ENCODE measurements around the gene CFAP92.

Gene CFAP92

DNA sequence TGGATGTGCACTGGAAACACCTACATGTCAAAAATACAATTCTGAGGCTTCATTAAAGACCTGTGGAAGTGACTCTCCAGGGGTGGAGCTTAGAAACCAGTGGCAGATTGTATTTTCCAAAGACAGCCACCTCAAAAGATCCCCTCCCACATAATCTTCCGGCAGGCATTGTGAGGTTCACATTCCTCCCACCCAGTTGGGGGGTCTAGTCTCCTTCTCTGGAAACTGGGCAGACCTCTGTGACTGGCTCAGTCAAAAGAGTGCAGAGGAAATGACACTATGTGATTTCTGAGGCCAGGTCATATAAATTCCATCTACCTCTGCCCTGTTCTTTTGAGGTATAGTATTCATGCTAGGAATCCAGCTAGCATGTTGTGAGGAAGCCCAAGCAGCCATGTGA is 1.9 kb upstream of the CFAP92 start (continued):
- TF ChIP-seq ZNF626 (tag by site-specific recombination; IDR thresholded peaks at IDR 0.05) (no peak), ZNF121 (tag by site-specific recombination; IDR thresholded peaks at IDR 0.05) (no peak), ZNF2 (tag by site-specific recombination; IDR thresholded peaks at IDR 0.05) (no peak), ZNF169 (tag by site-specific recombination; IDR thresholded peaks at IDR 0.05) (no peak), ZNF24 (tag by site-specific recombination; IDR thresholded peaks at IDR 0.05) (no peak), PRDM1 (tag by site-specific recombination; IDR thresholded peaks at IDR 0.05) (no peak), ZNF785 (tag by site-specific recombination; IDR thresholded peaks at IDR 0.05) (no peak), ZNF48 (tag by site-specific recombination; IDR thresholded peaks at IDR 0.05) (no peak)
- TF ChIP-seq, protein P1, sequence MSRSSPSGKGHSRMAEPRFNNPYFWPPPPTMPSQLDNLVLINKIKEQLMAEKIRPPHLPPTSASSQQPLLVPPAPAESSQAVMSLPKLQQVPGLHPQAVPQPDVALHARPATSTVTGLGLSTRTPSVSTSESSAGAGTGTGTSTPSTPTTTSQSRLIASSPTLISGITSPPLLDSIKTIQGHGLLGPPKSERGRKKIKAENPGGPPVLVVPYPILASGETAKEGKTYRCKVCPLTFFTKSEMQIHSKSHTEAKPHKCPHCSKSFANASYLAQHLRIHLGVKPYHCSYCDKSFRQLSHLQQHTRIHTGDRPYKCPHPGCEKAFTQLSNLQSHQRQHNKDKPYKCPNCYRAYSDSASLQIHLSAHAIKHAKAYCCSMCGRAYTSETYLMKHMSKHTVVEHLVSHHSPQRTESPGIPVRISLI (tag by site-specific recombination; IDR thresholded peaks at IDR 0.05) = no peak

DNA sequence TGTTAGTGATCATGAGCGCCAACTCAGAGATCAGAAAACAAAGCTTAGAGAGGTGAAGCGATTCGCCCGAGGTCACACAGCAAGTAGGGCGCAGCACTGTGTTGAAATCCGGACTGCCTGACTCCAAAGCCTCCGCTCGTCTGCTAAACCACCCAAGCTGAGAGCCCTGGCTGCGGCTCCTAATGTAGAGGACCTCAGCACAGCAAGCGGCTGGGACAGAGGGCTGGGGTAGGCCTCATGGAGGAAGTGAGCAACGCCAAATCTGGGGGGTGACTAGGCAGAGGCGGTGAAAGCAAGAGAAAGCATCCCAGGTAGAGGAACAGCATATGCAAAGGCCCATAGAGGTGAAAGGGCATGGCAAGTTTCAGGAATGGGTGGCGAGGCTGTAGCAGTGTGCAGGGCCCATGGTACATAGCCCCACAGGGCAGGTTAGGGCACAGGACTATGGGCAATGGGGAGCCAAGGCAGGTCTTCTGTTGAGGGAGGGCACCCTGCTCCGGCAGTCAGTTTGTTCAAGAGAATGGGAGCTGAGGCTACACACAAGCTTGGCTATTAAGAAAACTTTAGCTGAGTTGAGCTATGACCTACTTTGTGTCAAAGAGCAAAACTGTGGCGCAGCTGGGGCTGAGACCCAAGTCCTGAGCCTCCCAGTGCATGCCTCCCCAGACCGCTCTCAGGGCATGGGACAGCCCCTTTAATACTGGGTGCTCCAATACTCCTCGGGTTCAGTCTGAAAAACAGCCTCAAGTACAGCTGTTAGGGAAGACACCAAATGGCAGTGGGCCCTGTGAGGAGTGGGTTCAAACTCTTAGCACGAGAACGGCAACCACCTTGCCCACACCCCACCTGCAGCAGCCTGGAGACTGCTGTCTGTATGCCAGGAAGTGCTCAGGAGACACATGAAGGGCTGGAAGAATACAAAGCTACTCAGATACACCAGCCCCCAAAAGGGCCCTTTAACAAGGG is 988 bp upstream of the CFAP92 start:
- TF ChIP-seq ZNF623 (tag by site-specific recombination; IDR thresholded peaks at IDR 0.05) (peak; percentile 53), ZNF654 (tag by site-specific recombination; IDR thresholded peaks at IDR 0.05; ENCODE audit: low read depth) (no peak), EGR2 (tag by site-specific recombination; IDR thresholded peaks at IDR 0.05; ENCODE audit: low read depth) (no peak)
- POLR2A ChIA-PET = no interaction called here
- no peak overlapping the region for H3K4me3 ChIP-seq (ENCODE audit: low read depth, low read length)
- H3K4me1 ChIP-seq (ENCODE audit: control insufficient read depth, insufficient read depth, low read length) = no peaks in the 10 kb centered on the region
- H3K9me3 ChIP-seq (ENCODE audit: control insufficient read depth, insufficient read depth, low read depth, low read length) = no peaks in the 10 kb centered on the region
- CTCF ChIA-PET = interaction anchor here (0.6 to 3.4 kb wide), 3 partner anchors 24 to 41 kb away, joined by 3 to 25 read pairs (median 3); no protein-coding TSS in a partner anchor
- no peak overlapping the region for H3K27ac ChIP-seq (ENCODE audit: extremely low read depth, low read depth, low read length)
- H3K36me3 ChIP-seq (ENCODE audit: control insufficient read depth in 2 of 2, insufficient read depth in 1 of 2, low read length in 2 of 2) = no peaks in the 10 kb centered on the region

DNA sequence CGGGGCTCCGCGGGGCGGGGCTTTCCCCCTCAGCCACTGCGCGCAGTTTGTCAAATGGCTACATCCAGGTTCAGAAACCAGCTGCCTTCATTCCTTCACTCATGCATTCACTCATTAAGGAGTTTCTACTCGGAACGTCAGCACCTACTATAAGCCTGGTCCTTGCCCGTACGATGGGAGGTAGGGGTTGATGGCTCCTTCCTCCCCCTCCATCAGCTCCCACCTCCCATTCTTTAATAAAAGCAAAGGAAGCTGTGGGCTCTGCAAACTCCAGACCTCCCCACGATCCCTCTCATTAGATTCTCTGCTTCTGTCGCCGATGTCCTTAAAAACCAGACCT is 267 bp upstream of the CFAP92 start:
- Histone ChIP-seq H3K4me1 (ENCODE audit: control insufficient read depth, insufficient read depth, low read length) (no peaks in the 10 kb centered on the region), H3K9me3 (ENCODE audit: control insufficient read depth, insufficient read depth, low read depth, low read length) (no peaks in the 10 kb centered on the region), H3K27ac (ENCODE audit: extremely low read depth, low read depth, low read length) (no peak overlapping the region), H3K4me3 (ENCODE audit: low read depth, low read length) (peak overlapping the region; percentile 3; the same call in 1 of the 2 replicates), H3K36me3 (ENCODE audit: control insufficient read depth in 2 of 2, insufficient read depth in 1 of 2, low read length in 2 of 2) (no peaks in the 10 kb centered on the region)
- TF ChIP-seq ZFP41 (tag by site-specific recombination; IDR thresholded peaks at IDR 0.05; ENCODE audit: borderline replicate concordance) = no peak
- TF ChIP-seq ZSCAN16 (tag by site-specific recombination; IDR thresholded peaks at IDR 0.05) = 0 out of 2 replicates have a peak, but pooled peaks have one; percentile 49
- no peak for TF ChIP-seq ZNF10 (tag by site-specific recombination; IDR thresholded peaks at IDR 0.05)
- peak; percentile 89 for TF ChIP-seq ZNF24 (tag by site-specific recombination; IDR thresholded peaks at IDR 0.05)
- CTCF ChIA-PET = interaction anchor here (1.8 to 3.4 kb wide), 2 partner anchors 24 to 26 kb away, joined by 3 to 25 read pairs; no protein-coding TSS in a partner anchor
- POLR2A ChIA-PET = interaction anchor here (0.7 kb wide), 1 partner anchor 127 kb away, joined by 3 read pairs; the partner anchor contains the start of gene RAB43

DNA sequence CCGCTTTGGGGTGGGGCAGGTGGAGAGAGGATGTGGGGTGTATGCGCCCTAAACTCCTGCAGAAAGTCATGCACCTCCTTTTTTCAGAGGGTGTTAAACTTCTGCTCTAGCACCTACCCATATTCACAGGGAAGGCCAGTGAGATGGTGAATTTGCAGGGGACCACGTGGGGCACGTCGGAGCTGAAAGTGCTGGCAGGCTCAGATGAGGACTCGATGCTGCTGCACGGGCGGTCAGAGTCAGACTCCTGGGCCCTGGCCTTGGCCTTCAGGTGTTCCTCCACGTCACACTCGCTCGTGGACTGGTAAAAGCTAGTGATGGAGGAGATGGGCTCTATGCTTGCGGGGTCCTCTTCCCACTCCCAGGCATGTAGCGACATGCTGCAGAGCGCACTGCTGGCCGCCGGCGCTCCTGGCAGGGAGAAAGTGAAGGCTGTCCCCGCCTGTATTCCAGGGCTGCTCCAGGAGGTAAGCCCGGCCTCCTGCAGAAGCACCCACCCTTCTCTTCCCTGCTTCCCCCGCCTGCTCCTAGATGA is 883 bp downstream of the CFAP92 start:
- Histone ChIP-seq H3K4me1 (ENCODE audit: control insufficient read depth, insufficient read depth, low read length) (no peaks in the 10 kb centered on the region), H3K9me3 (ENCODE audit: control insufficient read depth, insufficient read depth, low read depth, low read length) (no peaks in the 10 kb centered on the region), H3K36me3 (ENCODE audit: control insufficient read depth in 2 of 2, insufficient read depth in 1 of 2, low read length in 2 of 2) (no peaks in the 10 kb centered on the region), H3K27ac (ENCODE audit: extremely low read depth, low read depth, low read length) (no peak overlapping the region), H3K4me3 (ENCODE audit: low read depth, low read length) (no peak overlapping the region)
- CTCF ChIA-PET = interaction anchor here (0.6 to 3.4 kb wide), 2 partner anchors 22 to 23 kb away, joined by 3 to 25 read pairs; no protein-coding TSS in a partner anchor
- POLR2A ChIA-PET = interaction anchor here (0.8 kb wide), 1 partner anchor 109 kb away, joined by 3 read pairs; no protein-coding TSS in a partner anchor
- TF ChIP-seq OVOL3 (tag by site-specific recombination; IDR thresholded peaks at IDR 0.05) = no peak
- TF ChIP-seq, protein P2, sequence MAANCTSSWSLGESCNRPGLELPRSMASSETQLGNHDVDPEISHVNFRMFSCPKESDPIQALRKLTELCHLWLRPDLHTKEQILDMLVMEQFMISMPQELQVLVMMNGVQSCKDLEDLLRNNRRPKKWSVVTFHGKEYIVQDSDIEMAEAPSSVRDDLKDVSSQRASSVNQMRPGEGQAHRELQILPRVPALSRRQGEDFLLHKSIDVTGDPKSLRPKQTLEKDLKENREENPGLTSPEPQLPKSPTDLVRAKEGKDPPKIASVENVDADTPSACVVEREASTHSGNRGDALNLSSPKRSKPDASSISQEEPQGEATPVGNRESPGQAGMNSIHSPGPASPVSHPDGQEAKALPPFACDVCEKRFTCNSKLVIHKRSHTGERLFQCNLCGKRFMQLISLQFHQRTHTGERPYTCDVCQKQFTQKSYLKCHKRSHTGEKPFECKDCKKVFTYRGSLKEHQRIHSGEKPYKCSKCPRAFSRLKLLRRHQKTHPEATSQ (tag by site-specific recombination; IDR thresholded peaks at IDR 0.05) = no peak
